CD4-positive, alpha-beta T cell (primary cell): ENCODE results near the gene QTRT2. TPM values are rescaled to one million over a fixed set of nuclear protein-coding genes. Genes with fewer than 3 reads are reported as not detected.

Experiments used
- ATAC-seq: fragments of 200-7000 bp; cut with Tn5 transposase; one replicate; pipeline ENCODE4 v1.10.0; 2022; ENCODE audit warnings: mild to moderate bottlenecking; ENCODE audit not compliant: poor library complexity
- CTCF ChIA-PET: fragments of 350-600 bp; sonication (Branson Sonifier 250); formaldehyde crosslinking; loops from one replicate; lab custom pipeline; 2021; ENCODE audit warnings: antibody characterized with exemption, inconsistent platforms; lab: Charles Lee
- POLR2A ChIA-PET: fragments of 350-600 bp; sonication (Branson Sonifier 250); formaldehyde crosslinking; loops from one replicate; lab custom pipeline; 2021; ENCODE audit warnings: antibody characterized with exemption, inconsistent platforms; lab: Charles Lee
- DNase-seq, 14 experiments: peaks; one replicate each; pipeline ENCODE4 v3.0.0-alpha.2; 2013 to 2020; ENCODE audit warnings: mixed read lengths in 2 of 14
- H3K27ac ChIP-seq, 2 donors: one replicate each; pipeline versions ENCODE4 v1.5.1 to v1.7.0; 2013; ENCODE audit warnings: low read length in 2 of 2, low read depth in 1 of 2, mild to moderate bottlenecking in 1 of 2
- H3K27me3 ChIP-seq, 2 experiments: 1 replicate in 1 of 2; 2 replicates in 1 of 2; pipeline versions ENCODE4 v1.6.1 to v1.7.0; 2013; ENCODE audit warnings: low read length in 2 of 2, control low read depth in 1 of 2, mild to moderate bottlenecking in 1 of 2, moderate library complexity in 1 of 2; ENCODE audit not compliant: insufficient read depth in 2 of 2, control insufficient read depth in 1 of 2
- H3K36me3 ChIP-seq: one replicate; pipeline ENCODE4 v1.6.1; 2013; ENCODE audit warnings: low read length, control low read depth; ENCODE audit not compliant: insufficient read depth
- H3K4me1 ChIP-seq: one replicate; pipeline ENCODE4 v1.6.1; 2013; ENCODE audit warnings: low read length, control low read depth; ENCODE audit not compliant: insufficient read depth
- H3K4me3 ChIP-seq: one replicate; pipeline ENCODE4 v1.5.1; 2013; ENCODE audit warnings: mild to moderate bottlenecking, low read length, moderate library complexity
- H3K9me3 ChIP-seq, 2 experiments: 1 replicate in 1 of 2; 2 replicates in 1 of 2; pipeline versions ENCODE4 v1.6.1 to v1.7.0; 2013; ENCODE audit warnings: low read length in 2 of 2, mild to moderate bottlenecking in 2 of 2, control low read depth in 1 of 2, moderate library complexity in 1 of 2; ENCODE audit not compliant: control insufficient read depth in 1 of 2, insufficient read depth in 1 of 2
- H3K27ac Mint-ChIP-seq: one replicate; pipeline ENCODE4 v1.8.0; 2020; ENCODE audit warnings: mixed read lengths
- H3K27me3 Mint-ChIP-seq: one replicate; pipeline ENCODE4 v1.8.0; 2021; ENCODE audit warnings: mixed read lengths
- H3K36me3 Mint-ChIP-seq: one replicate; pipeline ENCODE4 v1.8.0; 2021; ENCODE audit warnings: low read depth, mixed read lengths
- H3K4me1 Mint-ChIP-seq: one replicate; pipeline ENCODE4 v1.8.0; 2021; ENCODE audit warnings: low read depth, mixed read lengths
- H3K4me3 Mint-ChIP-seq: one replicate; pipeline ENCODE4 v1.8.0; 2020; ENCODE audit warnings: mild to moderate bottlenecking, mixed read lengths
- H3K9me3 Mint-ChIP-seq: one replicate; pipeline ENCODE4 v1.8.0; 2020; ENCODE audit warnings: mixed read lengths
- CTCF ChIP-seq: fragments of 200-600 bp; IDR thresholded peaks from one replicate; pipeline ENCODE4 v1.8.0; 2022; ENCODE audit warnings: antibody characterized with exemption, mild to moderate bottlenecking
- intact Hi-C, 2 experiments: fragments of 100-400 bp; cut with DNase I in 1 of 2; cut with micrococcal nuclease in 1 of 2; formaldehyde crosslinking; loops; one replicate each; pipeline versions ENCODE4 v1.15.1 to v1.9.0; 2023 to 2025; cut with DNase I, micrococcal nuclease
- total RNA-seq, 174 experiments: library from RNA in 2 of 174; stranded (reverse) in 2 of 174; gene quantifications; one replicate each; pipeline ENCODE4 v1.2.3 and lab custom pipeline; 2021 to 2026

Gene QTRT2
- total RNA-seq, 2 experiments from 2014 or later = 22.8 to 27.0 TPM

- Mint-ChIP-seq H3K9me3 (no peaks in the 10 kb centered on the region), H3K27me3 (peaks cover 5% of the 10 kb centered on the region), H3K36me3 (no peaks in the 10 kb centered on the region), H3K4me1 (no peaks in the 10 kb centered on the region), H3K4me3 (no peak overlapping the region), H3K27ac (no peak overlapping the region)
- ATAC-seq (no peak), DNase-seq (no peak)
- no peak for TF ChIP-seq CTCF
- POLR2A ChIA-PET = no interaction called here
- intact Hi-C loops = no loop called here
- no peaks in the 10 kb centered on the region for H3K4me1 ChIP-seq
- no peaks in the 10 kb centered on the region for H3K27me3 ChIP-seq
- no peak overlapping the region for H3K4me3 ChIP-seq
- no peak overlapping the region for H3K27ac ChIP-seq
- no peaks in the 10 kb centered on the region for H3K36me3 ChIP-seq
- CTCF ChIA-PET = no interaction called here
- no peaks in the 10 kb centered on the region for H3K9me3 ChIP-seq
Measured at GRCh38 chr3:114115143-114115542, 58.6 kb downstream of the QTRT2 start.

- ChIA-PET CTCF (no interaction called here), POLR2A (no interaction called here)
- DNase-seq (no peak), ATAC-seq (no peak)
- Histone ChIP-seq H3K9me3 (no peaks in the 10 kb centered on the region), H3K4me3 (no peak overlapping the region), H3K4me1 (no peaks in the 10 kb centered on the region), H3K27me3 (peaks cover 0 to 3% of the 10 kb centered on the region in 2 experiments), H3K36me3 (no peaks in the 10 kb centered on the region), H3K27ac (no peak overlapping the region)
- no peak for TF ChIP-seq CTCF
- Mint-ChIP-seq H3K27ac (no peak overlapping the region), H3K4me1 (no peaks in the 10 kb centered on the region), H3K4me3 (no peak overlapping the region), H3K36me3 (no peaks in the 10 kb centered on the region), H3K27me3 (no peaks in the 10 kb centered on the region), H3K9me3 (no peaks in the 10 kb centered on the region)
- intact Hi-C loops = no loop called here
Measured at GRCh38 chr3:114119776-114120175, 63.2 kb downstream of the QTRT2 start.

GRCh38 chr3:114120211-114120610, 63.7 kb downstream of the QTRT2 start:
- CTCF ChIA-PET = no interaction called here
- no peaks in the 10 kb centered on the region for H3K36me3 ChIP-seq
- TF ChIP-seq CTCF = no peak
- H3K4me1 ChIP-seq = no peaks in the 10 kb centered on the region
- no peak for ATAC-seq
- no peaks in the 10 kb centered on the region for H3K4me1 Mint-ChIP-seq
- POLR2A ChIA-PET = no interaction called here
- H3K27ac ChIP-seq = no peak overlapping the region
- no peaks in the 10 kb centered on the region for H3K9me3 Mint-ChIP-seq
- H3K27ac Mint-ChIP-seq = no peak overlapping the region
- H3K27me3 ChIP-seq = peaks cover 0 to 3% of the 10 kb centered on the region in 2 experiments
- intact Hi-C loops = no loop called here
- H3K4me3 ChIP-seq = no peak overlapping the region
- no peak for DNase-seq
- H3K36me3 Mint-ChIP-seq = no peaks in the 10 kb centered on the region
- H3K27me3 Mint-ChIP-seq = no peaks in the 10 kb centered on the region
- H3K9me3 ChIP-seq = no peaks in the 10 kb centered on the region
- no peak overlapping the region for H3K4me3 Mint-ChIP-seq
